SHP77 (cell line): ENCODE results near the gene FBXO3.

ENCODE experiments used
- DNase-seq, 2 experiments: peaks; one replicate each; lab custom pipeline; 2025; lab: John Stamatoyannopoulos, UW

Gene FBXO3

DNA sequence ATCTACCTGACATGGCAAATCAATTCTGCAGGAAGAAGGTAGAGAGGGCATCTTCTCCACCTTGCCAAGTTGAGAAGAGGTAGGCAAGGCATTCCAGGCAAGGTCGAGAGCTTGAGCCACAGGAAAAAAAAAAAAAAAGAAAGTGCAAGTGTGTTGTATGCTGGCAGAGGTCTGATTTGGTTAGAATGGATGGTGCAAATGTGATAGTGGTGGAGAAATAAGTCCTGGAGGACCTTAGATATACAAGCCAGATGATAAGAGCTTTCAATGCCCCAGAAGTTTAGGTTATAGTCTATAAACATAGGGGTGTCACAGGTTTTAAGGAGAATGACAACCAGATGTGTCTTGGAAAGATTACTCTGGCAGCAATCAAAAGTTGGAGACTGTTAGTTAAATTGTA, 1.4 kb downstream of the FBXO3 start:
- no peak for DNase-seq

DNA sequence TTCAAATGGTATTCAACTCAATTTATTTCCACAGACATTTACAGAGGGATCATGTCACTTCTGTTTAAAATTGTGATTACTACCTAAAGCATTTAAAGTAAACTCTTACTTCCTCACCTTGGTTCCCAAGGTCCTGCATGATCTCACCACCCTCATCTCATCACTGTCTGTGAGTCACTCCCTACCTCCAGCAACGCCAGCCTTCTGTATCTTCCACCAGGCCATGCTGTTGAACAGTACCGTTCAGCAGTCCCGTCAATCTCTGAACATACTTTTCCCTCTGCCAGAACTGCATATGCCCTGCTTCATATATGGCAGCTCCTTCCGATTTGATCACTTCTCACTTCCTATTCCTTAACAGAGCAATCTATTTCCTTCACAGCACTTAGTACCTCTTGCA, 2.0 kb downstream of the FBXO3 start:
- no peak for DNase-seq

DNA sequence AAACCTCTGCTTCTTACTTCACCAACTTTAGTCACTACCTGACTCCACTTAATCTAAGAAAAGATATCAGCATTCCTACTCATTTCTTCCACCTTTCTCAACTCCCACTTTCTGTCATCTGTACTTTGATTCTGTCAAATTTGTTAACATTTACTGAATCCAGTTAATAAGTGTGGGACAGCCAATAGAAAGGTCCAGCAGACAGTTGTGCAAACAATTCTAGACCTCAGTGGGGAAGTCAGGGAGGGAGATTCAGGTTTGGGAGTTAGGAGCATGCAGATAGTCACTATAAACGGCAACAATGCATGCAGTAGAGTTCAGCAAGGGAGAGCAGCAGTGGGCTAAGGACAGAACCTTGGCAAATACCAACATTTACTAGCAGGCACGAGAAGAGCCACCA, 4.1 kb downstream of the FBXO3 start:
- DNase-seq, result no peak

DNA sequence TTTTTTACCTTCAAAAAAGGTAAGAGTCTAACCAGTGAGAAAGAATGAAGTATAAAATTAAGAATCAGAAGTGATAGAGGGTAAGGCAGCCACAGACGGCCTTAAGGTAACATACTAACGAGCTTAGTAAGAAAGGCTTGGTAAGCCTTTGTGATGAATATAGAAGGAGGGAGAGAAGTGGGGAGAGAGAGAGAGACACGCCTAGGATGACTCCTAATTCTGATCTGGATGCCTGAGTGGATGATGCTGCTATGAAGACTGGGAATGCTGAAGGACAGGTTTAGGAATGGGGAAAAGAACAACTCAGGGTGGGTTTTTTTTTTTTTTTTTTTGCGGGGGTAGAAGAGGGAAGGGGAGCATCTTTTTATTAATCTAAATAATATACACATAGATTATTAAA, 4.8 kb downstream of the FBXO3 start:
- DNase-seq, result no peak

DNA sequence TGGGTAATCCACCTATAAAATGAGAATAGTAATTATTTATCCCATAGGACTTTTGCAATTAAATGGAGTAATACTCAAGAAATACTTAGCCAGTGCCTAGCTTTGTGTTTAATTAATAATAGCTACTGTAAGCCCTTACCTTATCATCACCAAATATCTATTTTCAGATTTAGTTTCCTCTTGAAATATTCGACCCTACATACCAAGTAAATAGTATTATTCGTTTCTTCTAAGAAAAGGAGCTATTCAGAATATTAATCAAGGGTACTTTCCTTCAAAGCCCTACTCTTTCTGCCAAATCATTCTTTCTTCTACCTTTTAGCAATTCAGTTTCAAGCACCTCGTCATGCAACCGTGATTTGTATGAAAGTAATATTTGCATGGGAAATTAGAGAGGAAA, 6.7 kb downstream of the FBXO3 start:
- DNase-seq, result no peak

DNA sequence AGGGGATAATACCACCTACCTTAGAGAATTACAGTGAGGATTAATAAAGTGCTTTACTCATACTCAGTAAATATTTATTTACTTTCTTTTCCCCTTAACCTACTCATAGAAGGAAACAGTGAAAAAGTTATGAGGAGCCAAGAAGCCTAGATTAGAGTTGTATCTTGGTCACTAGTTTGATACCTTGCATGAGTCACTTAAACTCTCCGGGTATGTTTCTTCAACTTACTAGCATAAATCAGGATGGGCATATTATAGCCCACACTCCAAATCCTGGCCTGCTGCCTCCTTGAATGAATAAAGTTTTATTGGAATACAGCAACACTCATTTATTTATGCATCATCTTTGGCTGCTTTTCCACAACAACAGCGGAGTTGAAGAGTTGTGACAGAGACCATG, 8.2 kb downstream of the FBXO3 start:
- DNase-seq, result no peak

DNA sequence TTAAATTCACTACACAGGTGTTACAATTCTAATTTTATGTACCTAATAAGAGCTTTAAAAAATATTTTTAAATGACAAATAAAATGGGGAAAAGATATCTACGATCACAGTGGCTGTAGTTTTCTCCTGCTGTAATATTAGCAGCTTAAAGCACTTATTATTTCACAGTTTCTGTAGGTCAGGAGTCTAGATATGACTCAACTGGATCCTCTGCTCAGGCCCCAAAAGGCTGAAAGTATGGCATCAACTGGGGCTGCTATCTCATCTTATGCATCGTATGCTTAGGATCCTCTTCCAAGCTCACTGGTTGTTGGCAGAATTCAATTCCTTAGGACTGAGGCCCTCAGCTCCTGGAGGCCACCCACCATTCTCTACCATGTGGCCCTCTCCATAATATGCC, 12.8 kb downstream of the FBXO3 start:
- DNase-seq, result no peak

DNA sequence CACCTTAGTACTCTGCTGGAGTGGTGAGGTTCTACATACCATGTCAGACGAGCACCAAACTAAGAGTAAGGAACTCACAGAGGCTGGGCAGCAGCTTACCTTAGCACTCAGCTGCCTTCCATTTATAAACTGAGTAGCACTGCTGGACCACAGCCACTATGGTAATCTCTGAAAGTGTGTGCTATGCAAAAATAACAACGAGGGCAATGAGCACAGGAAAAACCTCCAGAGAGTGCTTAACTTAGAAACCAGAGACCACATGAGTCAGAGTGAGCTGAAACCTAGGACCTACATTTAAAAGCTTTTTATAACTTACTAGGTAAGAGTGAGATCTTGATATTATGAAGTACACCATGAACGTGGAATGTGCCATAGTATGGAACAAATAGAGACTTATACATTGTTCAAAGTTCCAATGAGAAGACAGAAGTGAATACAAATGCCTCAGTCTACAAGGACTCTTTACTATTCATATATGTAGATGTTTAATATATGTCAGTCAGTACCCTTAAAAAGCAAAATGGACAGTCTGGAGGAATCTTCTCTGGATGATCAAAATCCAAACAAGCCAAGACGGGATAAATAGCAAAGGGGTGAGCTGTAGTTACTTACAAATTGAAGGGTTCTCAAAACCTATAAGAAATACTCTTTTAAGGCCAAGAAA, 20.9 kb downstream of the FBXO3 start:
- no peak for DNase-seq

DNA sequence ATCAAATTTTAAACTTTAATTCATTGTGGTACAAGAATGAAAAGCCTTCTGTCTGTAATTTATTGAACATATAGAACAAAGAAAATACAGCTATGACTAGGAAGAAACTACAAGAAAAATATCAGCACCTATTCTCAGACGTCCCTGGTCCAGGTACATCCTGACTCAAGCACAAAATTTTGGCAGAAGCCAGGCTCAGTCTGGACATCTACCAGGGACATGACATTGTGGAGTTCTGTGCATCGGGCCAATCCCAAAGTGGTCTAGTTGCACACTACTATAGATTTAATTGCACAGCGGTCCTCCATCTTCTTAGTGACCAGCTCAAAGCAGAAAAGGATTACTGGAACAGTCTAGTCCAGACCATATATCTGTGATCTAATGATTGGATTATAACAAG, 22.4 kb downstream of the FBXO3 start:
- no peak for DNase-seq

DNA sequence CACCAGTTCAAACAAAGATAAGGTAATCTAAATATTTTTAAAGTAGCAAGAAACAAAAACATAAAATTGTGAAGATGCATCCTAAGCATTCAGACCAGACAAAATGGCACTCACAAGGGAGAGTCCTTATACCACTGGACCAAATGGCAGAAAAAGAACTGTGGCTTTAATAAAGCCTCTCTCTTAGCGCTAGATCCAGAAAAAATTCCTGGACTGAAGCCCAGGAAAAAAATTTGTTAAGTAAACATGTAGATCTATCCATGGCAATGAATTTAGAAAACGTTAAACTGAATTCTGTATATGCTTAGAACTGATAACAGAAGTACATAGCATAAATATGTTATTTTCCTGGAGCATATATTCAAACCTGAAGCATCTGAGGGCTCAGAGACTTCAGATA, 26.3 kb downstream of the FBXO3 start:
- DNase-seq, result no peak

DNA sequence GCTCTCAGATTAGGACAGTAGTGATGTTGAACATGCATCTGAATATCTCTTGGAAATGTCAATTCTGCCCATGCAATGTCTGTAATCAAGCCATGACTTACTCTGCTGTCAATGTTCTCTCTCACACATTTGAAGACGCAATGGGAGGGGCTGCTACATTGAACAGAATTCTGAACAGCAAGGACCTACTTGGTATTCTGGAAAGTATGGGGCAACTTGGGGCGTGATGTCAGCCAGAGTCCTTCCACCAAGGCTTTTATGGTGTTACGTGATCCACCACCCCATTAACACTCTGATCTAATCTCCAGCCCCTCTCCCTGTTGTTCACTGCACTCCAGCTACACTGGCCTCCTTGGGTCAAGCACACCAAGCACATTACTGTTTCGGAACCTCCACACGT, 31.0 kb downstream of the FBXO3 start:
- no peak for DNase-seq

DNA sequence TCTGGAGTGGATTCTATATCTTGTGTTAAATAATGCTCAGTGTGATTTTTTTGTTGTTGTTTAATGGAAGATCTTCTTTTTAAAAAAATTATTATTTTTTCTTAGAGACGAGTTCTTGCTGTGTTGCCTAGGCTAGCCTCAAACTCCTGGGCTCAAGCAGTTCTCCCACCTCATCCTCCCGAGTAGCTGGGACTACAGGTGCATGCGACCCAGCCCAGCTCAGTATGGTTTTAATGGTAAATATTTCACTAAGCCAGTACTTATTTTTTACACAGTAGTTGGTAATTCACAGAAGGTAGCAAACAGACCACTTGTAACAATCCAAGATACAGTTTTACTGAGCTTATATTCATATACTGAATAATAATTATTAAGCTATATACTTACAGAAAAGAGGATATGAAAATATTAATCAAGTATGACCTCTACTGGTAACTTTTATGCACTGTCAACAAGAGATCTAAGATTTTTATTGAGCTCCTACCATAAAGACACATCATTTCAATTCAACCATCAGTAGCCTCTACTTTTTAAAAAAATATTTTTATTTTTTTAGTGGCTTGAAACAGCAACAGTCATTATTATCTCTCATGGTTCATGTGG, 32.0 kb downstream of the FBXO3 start:
- DNase-seq, result no peak

DNA sequence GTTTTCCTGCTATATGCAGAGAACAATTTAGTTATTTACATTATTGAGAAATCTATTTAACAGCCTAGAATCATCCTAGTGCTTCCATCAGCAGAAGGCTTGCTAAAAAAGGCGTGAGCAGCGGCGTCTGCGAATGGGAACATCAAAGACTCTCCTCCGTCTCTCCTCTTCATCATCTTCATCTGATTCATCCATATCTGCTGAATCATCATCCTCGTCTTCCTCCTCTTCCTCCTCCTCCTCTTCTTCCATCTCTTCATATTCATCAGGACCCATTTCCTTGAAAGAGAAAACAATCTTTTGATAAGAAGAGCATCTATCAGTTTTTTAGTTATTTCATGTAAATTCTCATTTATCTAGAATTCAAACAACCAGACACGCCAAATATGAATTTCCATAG, 32.5 kb downstream of the FBXO3 start:
- DNase-seq, result no peak

DNA sequence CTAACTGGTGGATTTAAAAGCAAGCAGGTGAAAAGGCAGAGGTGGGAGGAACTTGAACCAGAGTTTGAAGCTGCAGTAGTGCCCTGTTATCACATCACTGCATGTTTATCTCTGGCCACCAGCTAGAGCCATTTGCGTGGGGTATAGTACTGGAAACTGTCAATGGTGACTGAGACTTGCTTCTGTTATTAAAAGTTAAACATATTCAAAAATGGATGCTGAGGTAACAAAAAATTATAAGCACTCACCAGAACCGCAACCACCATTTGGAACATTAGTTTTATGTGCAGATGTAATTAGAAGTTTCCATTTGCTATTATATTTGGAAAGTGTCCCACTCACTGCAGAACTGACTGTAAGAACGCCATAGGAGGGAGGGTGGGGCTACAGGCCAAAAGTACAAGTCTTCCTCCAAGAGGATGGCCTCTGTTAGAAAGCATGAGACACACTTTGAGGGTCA, 36.9 kb downstream of the FBXO3 start:
- no peak for DNase-seq

DNA sequence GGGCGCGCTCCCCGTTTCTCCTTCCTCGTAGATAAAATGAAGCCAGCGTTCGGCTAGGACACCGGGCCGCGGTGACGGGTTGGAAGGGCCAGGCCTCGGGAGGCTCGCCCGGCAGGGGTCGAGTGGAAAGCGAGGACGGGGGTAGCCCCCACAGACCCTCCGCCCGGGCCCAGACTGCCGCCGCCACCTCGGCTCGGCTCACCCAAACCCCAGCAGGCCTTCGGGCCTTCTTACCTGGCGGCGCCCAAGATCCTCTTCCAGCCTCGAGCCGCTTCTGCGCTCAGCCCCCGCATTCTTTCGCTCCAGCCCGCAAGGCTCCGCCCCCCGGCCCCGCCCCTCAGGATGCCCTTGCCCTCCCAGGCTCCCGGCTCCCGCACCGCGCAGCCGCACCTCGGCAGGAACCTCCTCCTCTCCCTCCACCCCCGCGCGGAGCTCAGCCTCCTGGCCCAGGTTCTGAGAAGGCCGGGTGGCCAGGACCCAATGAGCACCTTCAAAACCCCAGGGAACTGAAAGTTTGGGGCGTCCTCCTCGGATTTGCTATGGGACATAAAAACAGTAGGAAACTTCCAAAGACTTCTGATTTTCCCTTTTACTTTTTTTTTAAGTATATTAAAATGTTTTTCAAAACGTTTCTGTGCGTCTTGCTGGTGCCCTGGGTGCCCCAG, 38.0 kb downstream of the FBXO3 start, which contains the start of gene CD59:
CD59 (minus strand) TSS at position 276 of the 665 bp plus-strand sequence. CDS start 13,978 bp downstream, outside the sequence.
- peak; percentile 89 to 94 for DNase-seq

DNA sequence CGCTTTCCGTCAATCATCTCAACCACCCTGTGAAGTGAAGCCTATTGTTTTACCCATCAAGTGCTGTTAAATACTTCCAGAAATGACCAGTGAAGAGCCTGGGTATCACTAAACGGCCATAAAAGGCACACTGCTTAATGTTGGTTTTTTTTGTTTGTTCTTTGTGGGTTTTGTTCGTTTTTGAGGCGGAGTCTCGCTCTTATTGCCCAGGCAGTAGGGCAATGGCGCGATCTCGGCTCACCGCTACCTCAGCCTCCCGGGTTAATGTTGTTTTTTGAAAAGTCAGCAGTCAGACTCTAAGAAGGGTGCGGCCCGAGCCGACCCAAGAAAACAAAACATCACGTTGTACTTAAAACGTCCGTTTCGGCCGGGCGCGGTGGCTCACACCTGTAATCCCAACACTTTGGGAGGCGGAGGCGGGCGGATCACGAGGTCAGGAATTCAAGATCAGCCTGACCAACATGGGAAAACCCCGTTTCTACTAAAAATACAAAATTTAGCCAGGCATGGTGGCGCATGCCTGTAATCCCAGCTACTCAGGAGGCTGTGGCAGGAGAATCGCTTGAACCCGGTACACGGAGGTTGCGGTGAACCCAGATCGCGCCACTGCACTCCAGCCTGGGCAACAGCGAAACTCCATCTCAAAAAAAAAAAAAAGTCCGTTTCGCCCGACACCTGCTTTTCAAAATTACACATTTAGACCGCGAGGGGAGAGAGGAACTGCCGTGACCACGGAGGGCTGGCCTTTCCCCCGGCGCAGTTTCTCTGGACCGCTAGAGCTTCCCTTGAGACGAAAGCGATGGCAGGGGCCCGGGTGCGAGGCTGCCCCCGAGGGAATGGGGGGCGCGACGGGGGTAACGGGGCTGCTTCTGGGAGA, 38.8 kb downstream of the FBXO3 start:
- DNase-seq, result peak in 1 of 2 experiments; percentile 36

DNA sequence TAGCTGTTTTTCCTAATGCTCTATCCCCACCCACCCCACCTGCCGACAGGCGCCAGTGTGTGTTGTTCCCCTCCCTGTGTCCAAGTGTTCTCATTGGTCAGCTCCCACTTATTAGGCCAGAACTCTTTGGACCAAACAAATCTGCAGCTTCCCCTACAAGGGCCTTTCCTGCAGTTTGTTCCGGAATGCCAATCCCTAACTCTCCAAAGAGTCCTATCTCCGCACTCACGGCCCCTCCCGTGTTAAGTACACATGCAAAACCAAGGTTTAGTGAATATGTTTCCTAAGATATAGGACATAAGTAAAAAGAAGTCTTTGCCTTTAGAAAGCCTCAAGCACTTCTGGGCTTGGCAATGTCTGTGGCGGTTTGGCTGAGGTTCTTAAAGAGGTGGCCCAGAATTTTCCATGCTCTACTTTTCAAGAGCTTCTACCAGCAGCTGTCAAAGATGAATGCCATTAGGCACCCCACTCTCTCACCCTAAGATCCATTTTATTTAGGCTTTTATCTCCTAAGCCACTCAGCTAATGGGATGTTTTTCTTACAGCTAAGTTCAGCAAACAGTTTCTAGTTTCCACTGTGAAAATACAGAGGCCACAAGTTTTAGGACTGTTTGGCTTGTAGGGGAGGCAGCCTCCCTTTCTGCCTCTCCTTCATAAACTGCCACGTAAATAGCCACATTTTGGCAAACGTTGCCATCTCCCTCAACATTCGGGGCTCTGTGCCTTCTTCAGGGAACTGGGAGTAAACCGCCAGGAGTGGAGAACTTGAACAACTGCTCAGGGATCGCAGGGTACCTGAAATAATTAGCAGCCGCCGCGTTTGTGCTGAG, 39.7 kb downstream of the FBXO3 start:
- no peak for DNase-seq

DNA sequence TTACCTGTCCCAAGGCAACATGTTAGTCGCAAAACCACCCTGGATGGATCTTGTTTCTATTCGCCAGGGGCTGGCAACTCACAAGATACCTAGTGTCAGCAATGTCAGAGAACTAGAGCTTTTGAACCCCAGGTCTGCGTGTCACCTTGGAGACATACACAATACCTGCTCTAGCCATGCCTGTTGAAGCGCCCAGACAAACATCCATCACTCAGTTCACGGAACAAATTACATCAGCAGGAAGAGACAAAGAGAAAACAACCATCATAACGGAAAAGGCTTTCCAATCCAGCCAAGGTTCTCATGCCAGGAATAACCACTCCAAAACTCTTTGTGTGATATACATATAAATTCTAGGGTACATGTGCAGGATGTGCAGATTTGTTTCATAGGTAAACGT, 40.3 kb downstream of the FBXO3 start:
- DNase-seq, result no peak

DNA sequence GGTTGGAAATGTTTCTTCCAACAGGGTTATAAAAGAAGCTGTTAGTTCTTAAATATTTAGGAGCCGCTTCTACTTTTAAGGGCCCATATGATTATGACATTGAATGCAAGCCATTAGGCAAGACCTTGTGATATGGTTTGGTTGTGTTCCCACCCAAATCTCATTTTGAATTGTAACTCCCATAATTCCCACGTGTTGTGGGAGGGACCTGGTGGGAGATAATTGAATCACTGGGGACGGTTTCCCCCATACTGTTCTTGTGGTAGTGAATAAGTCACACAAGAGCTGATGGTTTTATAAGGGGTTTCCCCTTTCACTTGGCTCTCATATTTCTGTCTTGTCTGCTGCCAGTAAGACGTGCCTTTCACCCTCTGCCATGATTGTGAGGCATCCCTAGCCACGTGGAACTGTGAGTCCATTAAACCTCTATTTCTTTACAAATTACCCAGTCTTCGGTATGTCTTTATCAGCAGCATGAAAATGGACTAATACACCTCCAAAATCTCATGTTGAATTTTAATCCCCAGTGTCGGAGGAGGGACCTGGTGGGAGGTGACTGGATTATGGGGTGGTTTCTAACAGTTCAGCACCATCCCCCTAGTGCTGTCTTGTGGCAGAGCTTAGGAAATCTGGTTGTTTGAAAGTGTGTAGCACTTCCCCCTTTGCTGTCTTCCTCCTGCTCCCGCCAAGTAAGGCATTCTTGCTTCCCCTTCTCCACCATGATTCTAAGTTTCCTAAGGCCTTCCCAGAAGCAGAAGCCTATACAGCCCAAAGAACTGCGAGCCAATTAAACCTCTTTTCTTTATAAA, 42.4 kb downstream of the FBXO3 start:
- no peak for DNase-seq

DNA sequence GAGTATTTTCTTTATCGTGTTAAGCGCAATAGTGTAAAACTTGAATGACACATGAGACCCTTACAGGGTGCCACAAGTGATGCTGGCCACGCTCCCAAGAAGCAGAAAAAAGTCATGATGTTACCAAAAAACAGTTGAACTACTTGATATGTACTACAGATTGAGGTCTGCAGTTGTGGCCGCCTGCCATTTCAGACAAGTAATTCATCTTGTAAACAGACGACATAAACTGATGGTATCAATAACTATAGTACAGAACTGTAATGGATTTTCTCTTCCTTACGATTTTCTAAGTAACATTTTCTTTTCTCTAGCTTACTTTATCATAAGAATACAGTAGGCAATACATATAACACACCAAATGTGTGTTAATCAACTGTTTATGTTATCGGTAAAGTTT, 43.6 kb downstream of the FBXO3 start:
- DNase-seq, result no peak
